OCI-LY1 (cell line): ENCODE data around the gene NKD1.

Experiments
- H2AFZ ChIP-seq: fragments of 200-600 bp; sonication (generic), shearing (Covaris generic); 2 replicates; pipeline ENCODE4 v1.6.0; 2014; ENCODE audit warnings: antibody characterized with exemption, mild to moderate bottlenecking, low read length
- H3F3A ChIP-seq: fragments of 200-600 bp; sonication (generic), shearing (Covaris generic); 2 replicates; pipeline ENCODE4 v1.6.0; 2014; ENCODE audit warnings: mild to moderate bottlenecking, antibody characterized with exemption, low read length, moderate library complexity; ENCODE audit not compliant: insufficient read depth
- H3K27ac ChIP-seq: fragments of 200-600 bp; sonication (generic); 2 replicates; pipeline ENCODE4 v1.5.1; 2014; ENCODE audit warnings: low read length, mixed run types, mild to moderate bottlenecking, low read depth; ENCODE audit not compliant: poor library complexity, severe bottlenecking
- H3K27me3 ChIP-seq: fragments of 200-600 bp; sonication (generic); 2 replicates; pipeline ENCODE4 v1.6.0; 2014; ENCODE audit warnings: antibody characterized with exemption, mild to moderate bottlenecking, low read length, moderate library complexity; ENCODE audit not compliant: insufficient read depth
- H3K36me3 ChIP-seq: fragments of 200-600 bp; sonication (generic); 2 replicates; pipeline ENCODE4 v1.6.1; 2014; ENCODE audit warnings: mild to moderate bottlenecking, antibody characterized with exemption, low read length, moderate library complexity, mixed read lengths; ENCODE audit not compliant: insufficient read depth
- H3K4me1 ChIP-seq: fragments of 200-600 bp; sonication (generic); 2 replicates; pipeline ENCODE4 v1.5.1; 2014; ENCODE audit warnings: mild to moderate bottlenecking, low read length, moderate library complexity; ENCODE audit not compliant: insufficient read depth, severe bottlenecking
- H3K4me2 ChIP-seq: fragments of 200-600 bp; sonication (generic), shearing (Covaris generic); 2 replicates; pipeline ENCODE4 v1.6.1; 2014; ENCODE audit warnings: low read length
- H3K4me3 ChIP-seq: fragments of 200-600 bp; sonication (generic); 2 replicates; pipeline ENCODE4 v1.5.1; 2014; ENCODE audit warnings: low read length, low read depth, mild to moderate bottlenecking, mixed read lengths; ENCODE audit not compliant: poor library complexity, severe bottlenecking
- H3K79me2 ChIP-seq: fragments of 200-600 bp; shearing (Covaris generic); 2 replicates; pipeline ENCODE4 v1.6.1; 2016; ENCODE audit warnings: mixed run types, low read length, mixed read lengths; ENCODE audit not compliant: insufficient read depth
- H3K9ac ChIP-seq: fragments of 200-600 bp; sonication (generic), shearing (Covaris generic); 2 replicates; pipeline ENCODE4 v1.6.1; 2014; ENCODE audit warnings: mild to moderate bottlenecking, low read length, mixed read lengths
- H3K9me2 ChIP-seq: fragments of 200-600 bp; sonication (generic), shearing (Covaris generic); 2 replicates; pipeline ENCODE4 v1.6.1; 2014; ENCODE audit warnings: low read depth, mild to moderate bottlenecking, low read length, mixed read lengths
- H3K9me3 ChIP-seq: fragments of 200-600 bp; shearing (Covaris generic); 2 replicates; pipeline ENCODE4 v1.6.1; 2014; ENCODE audit warnings: low read length, mixed read lengths
- H4K20me1 ChIP-seq: fragments of 200-600 bp; sonication (generic), shearing (Covaris generic); 2 replicates; pipeline ENCODE4 v1.6.0; 2016; ENCODE audit warnings: mild to moderate bottlenecking, low read length; ENCODE audit not compliant: insufficient read depth
- CTCF ChIP-seq: fragments of 200-600 bp; sonication (generic), shearing (Covaris generic); IDR thresholded peaks from 2 replicates; pipeline ENCODE4 v1.5.1; 2017; ENCODE audit warnings: mild to moderate bottlenecking, antibody characterized with exemption, low read length, moderate library complexity, mixed read lengths
- EZH2 ChIP-seq: fragments of 200-600 bp; sonication (generic), shearing (Covaris generic); IDR thresholded peaks from 2 replicates; pipeline ENCODE4 v1.8.0; 2017; ENCODE audit warnings: borderline replicate concordance, mixed run types, mild to moderate bottlenecking, antibody characterized with exemption, low read length, moderate library complexity, mixed read lengths

Gene NKD1

GRCh38 chr16:50619702-50620491 is 71.7 kb downstream of the NKD1 start:
- no peaks in the 10 kb centered on the region for H3K79me2 ChIP-seq
- TF ChIP-seq EZH2 (no peak), CTCF (no peak)
- no peaks in the 10 kb centered on the region for H3K9me3 ChIP-seq
- H3K4me3 ChIP-seq = no peak overlapping the region
- H3K27me3 ChIP-seq = no peaks in the 10 kb centered on the region; the same call in 1 of the 2 replicates
- H3K9me2 ChIP-seq = no peaks in the 10 kb centered on the region
- H2AFZ ChIP-seq = no peak overlapping the region
- H3F3A ChIP-seq = no peaks in the 10 kb centered on the region
- no peaks in the 10 kb centered on the region for H4K20me1 ChIP-seq
- no peaks in the 10 kb centered on the region for H3K36me3 ChIP-seq
- H3K4me2 ChIP-seq = no peak overlapping the region
- no peak overlapping the region for H3K27ac ChIP-seq
- H3K4me1 ChIP-seq = no peaks in the 10 kb centered on the region
- H3K9ac ChIP-seq = no peak overlapping the region

- H3K9me3 ChIP-seq = no peaks in the 10 kb centered on the region
- H2AFZ ChIP-seq = no peak overlapping the region
- H3K9me2 ChIP-seq = no peaks in the 10 kb centered on the region
- H3K9ac ChIP-seq = no peak overlapping the region
- no peaks in the 10 kb centered on the region for H3K4me1 ChIP-seq
- H3K79me2 ChIP-seq = no peaks in the 10 kb centered on the region
- no peaks in the 10 kb centered on the region; the same call in 1 of the 2 replicates for H3K27me3 ChIP-seq
- H3K27ac ChIP-seq = no peak overlapping the region
- H3F3A ChIP-seq = no peaks in the 10 kb centered on the region
- H4K20me1 ChIP-seq = no peaks in the 10 kb centered on the region
- no peak overlapping the region for H3K4me2 ChIP-seq
- no peak for TF ChIP-seq CTCF
- TF ChIP-seq EZH2 = no peak
- no peak overlapping the region for H3K4me3 ChIP-seq
- no peaks in the 10 kb centered on the region for H3K36me3 ChIP-seq
These were observed 72.7 kb downstream of the NKD1 start for GRCh38 chr16:50620646-50621451.

GRCh38 chr16:50621452-50621792 is 73.2 kb downstream of the NKD1 start:
- Histone ChIP-seq H3K4me1 (no peaks in the 10 kb centered on the region), H3F3A (no peaks in the 10 kb centered on the region), H4K20me1 (no peaks in the 10 kb centered on the region), H3K9me2 (no peaks in the 10 kb centered on the region), H3K4me2 (no peak overlapping the region), H3K27ac (no peak overlapping the region), H3K27me3 (peaks cover 1% of the 10 kb centered on the region; the same call in 1 of the 2 replicates), H3K79me2 (no peaks in the 10 kb centered on the region), H2AFZ (no peak overlapping the region), H3K36me3 (no peaks in the 10 kb centered on the region), H3K4me3 (no peak overlapping the region), H3K9ac (no peak overlapping the region), H3K9me3 (no peaks in the 10 kb centered on the region)
- TF ChIP-seq EZH2 (no peak), CTCF (no peak)
